Limb (tissue), 2 donors: Measurements from ENCODE around the gene OR1Q1.
"Not testable (repeated sequence)": the region's sequence is repeated elsewhere in the genome, so short reads cannot be mapped to it uniquely, and the experiment has no call there.

ENCODE experiments used
- DNase-seq, 2 donors: peaks; one replicate each; pipeline ENCODE4 v3.0.0-alpha.2; 2016; ENCODE audit errors: extremely low spot score in 2 of 2

OR1Q1 gene

GRCh38 chr9:122614362-122614761 is at the start of gene OR1Q1:
Gene OR1Q1 (plus strand): TSS chr9:122614738. CDS start chr9:122614738, 0 bp downstream.
- DNase-seq, result no peak

GRCh38 chr9:122567901-122568300 is 46.6 kb upstream of the OR1Q1 start:
- no peak for DNase-seq

GRCh38 chr9:122572456-122572855 is 42.1 kb upstream of the OR1Q1 start:
- DNase-seq, result no peak

- DNase-seq, result no peak
Measured at GRCh38 chr9:122579874-122580273, 34.7 kb upstream of the OR1Q1 start.

GRCh38 chr9:122580360-122580759 is 34.2 kb upstream of the OR1Q1 start:
- DNase-seq, result no peak

- DNase-seq, result not testable (repeated sequence)
Measured at GRCh38 chr9:122583284-122583683, 31.3 kb upstream of the OR1Q1 start, which contains the start of gene OR1L8. Gene OR1L8 (minus strand): TSS chr9:122583384. CDS start chr9:122568477, 14,907 bp downstream.

- DNase-seq, result no peak
Measured at GRCh38 chr9:122605691-122606090, 8.8 kb upstream of the OR1Q1 start.

- DNase-seq, result no peak
Measured at GRCh38 chr9:122606587-122606986, 8.0 kb upstream of the OR1Q1 start.

- DNase-seq, result no peak
Measured at GRCh38 chr9:122609804-122610203, 4.7 kb upstream of the OR1Q1 start.

GRCh38 chr9:122619996-122620395 is 5.5 kb downstream of the OR1Q1 start:
- no peak for DNase-seq

GRCh38 chr9:122642226-122642625 is 27.7 kb downstream of the OR1Q1 start:
- no peak for DNase-seq

GRCh38 chr9:122656378-122656777 is 41.8 kb downstream of the OR1Q1 start:
- DNase-seq, result no peak

- DNase-seq, result no peak
Measured at GRCh38 chr9:122657527-122657926, 43.0 kb downstream of the OR1Q1 start, which contains the start of gene OR1B1. Gene OR1B1 (minus strand): TSS chr9:122657627.

- no peak for DNase-seq
Measured at GRCh38 chr9:122661416-122661815, 46.9 kb downstream of the OR1Q1 start, which contains the start of gene OR1L1. Gene OR1L1 (plus strand): TSS chr9:122661716. CDS start chr9:122661716, 0 bp downstream.
